RPMI7951 (cell line): ENCODE results near the gene RAP1GDS1. TPM values are rescaled to one million over a fixed set of nuclear protein-coding genes. Genes with fewer than 3 reads are reported as not detected.
"Not testable (repeated sequence)": the region's sequence is repeated elsewhere in the genome, so short reads cannot be mapped to it uniquely, and the experiment has no call there.

Source experiments
- DNase-seq: peaks from one replicate; pipeline ENCODE4 v3.0.0-alpha.2; 2012; ENCODE audit warnings: low read depth
- total RNA-seq: library from RNA; depleted of rRNA; stranded (reverse); fragments of >200 nt; shearing (Covaris generic); gene quantifications from 2 replicates; pipeline ENCODE4 v1.2.3, GENCODE V29; 2014

RAP1GDS1 gene
- total RNA-seq, 1 experiment from 2014 or later, result 65.1 TPM

- DNase-seq, result no peak
Measured at GRCh38 chr4:98352940-98353339, 91.8 kb downstream of the RAP1GDS1 start.

GRCh38 chr4:98358630-98359248, 97.6 kb downstream of the RAP1GDS1 start:
- DNase-seq, result no peak

GRCh38 chr4:98359646-98360045, 98.5 kb downstream of the RAP1GDS1 start:
- no peak for DNase-seq

- no peak for DNase-seq
Measured at GRCh38 chr4:98363431-98363830, 102.2 kb downstream of the RAP1GDS1 start.

GRCh38 chr4:98366275-98366674, 105.1 kb downstream of the RAP1GDS1 start:
- not testable (repeated sequence) for DNase-seq

GRCh38 chr4:98368000-98368399, 106.8 kb downstream of the RAP1GDS1 start:
- not testable (repeated sequence) for DNase-seq

- no peak for DNase-seq
Measured at GRCh38 chr4:98369322-98369721, 108.1 kb downstream of the RAP1GDS1 start.

GRCh38 chr4:98374643-98375042, 113.5 kb downstream of the RAP1GDS1 start:
- DNase-seq, result no peak

- DNase-seq, result no peak
Measured at GRCh38 chr4:98377559-98377958, 116.4 kb downstream of the RAP1GDS1 start.

- no peak for DNase-seq
Measured at GRCh38 chr4:98381306-98381705, 120.1 kb downstream of the RAP1GDS1 start.

- DNase-seq, result no peak
Measured at GRCh38 chr4:98383431-98384106, 122.4 kb downstream of the RAP1GDS1 start.

- no peak for DNase-seq
Measured at GRCh38 chr4:98385831-98386230, 124.6 kb downstream of the RAP1GDS1 start.

- DNase-seq, result no peak
Measured at GRCh38 chr4:98387345-98388026, 126.3 kb downstream of the RAP1GDS1 start.

GRCh38 chr4:98394134-98394533, 132.9 kb downstream of the RAP1GDS1 start:
- no peak for DNase-seq

- no peak for DNase-seq
Measured at GRCh38 chr4:98399915-98400314, 138.7 kb downstream of the RAP1GDS1 start.

GRCh38 chr4:98406819-98407218, 145.6 kb downstream of the RAP1GDS1 start:
- no peak for DNase-seq

- DNase-seq, result no peak
Measured at GRCh38 chr4:98411731-98412130, 150.5 kb downstream of the RAP1GDS1 start.

- DNase-seq, result no peak
Measured at GRCh38 chr4:98416844-98417243, 155.7 kb downstream of the RAP1GDS1 start.

GRCh38 chr4:98420151-98420550, 159.0 kb downstream of the RAP1GDS1 start:
- DNase-seq, result not testable (repeated sequence)

- no peak for DNase-seq
Measured at GRCh38 chr4:98421111-98421510, 159.9 kb downstream of the RAP1GDS1 start.

- DNase-seq, result no peak
Measured at GRCh38 chr4:98423009-98423408, 161.8 kb downstream of the RAP1GDS1 start.

GRCh38 chr4:98430708-98431403, 169.7 kb downstream of the RAP1GDS1 start:
- DNase-seq, result peak; percentile 59
